Spleen (tissue), 11 donors: ENCODE data around the gene CASP8. TPM values are rescaled to one million over a fixed set of nuclear protein-coding genes. Genes with fewer than 3 reads are reported as not detected.

Experiments used
- DNase-seq: peaks from one replicate; pipeline ENCODE4 v3.0.0-alpha.2; 2020
- H3K27ac ChIP-seq, 8 donors: fragments of 200-600 bp; sonication (generic) in 7 of 8; 1 replicate in 4 of 8; 2 replicates in 4 of 8; pipeline versions ENCODE4 v1.5.0 to v1.8.0; 2016 to 2021; ENCODE audit warnings: inconsistent platforms in 4 of 8, mild to moderate bottlenecking in 4 of 8, moderate library complexity in 1 of 8
- H3K27me3 ChIP-seq, 7 donors: fragments of 200-600 bp; sonication (generic) in 6 of 7; replicated peaks in 1 of 7; 1 replicate in 4 of 7; 2 replicates in 3 of 7; pipeline versions ENCODE4 v1.5.0 to v1.8.0; 2016 to 2021; ENCODE audit warnings: inconsistent platforms in 3 of 7, mild to moderate bottlenecking in 1 of 7
- H3K36me3 ChIP-seq, 6 donors: fragments of 200-600 bp; sonication (generic) in 5 of 6; 1 replicate in 4 of 6; 2 replicates in 2 of 6; pipeline versions ENCODE4 v1.5.0 to v1.8.0; 2016 to 2021; ENCODE audit warnings: inconsistent platforms in 2 of 6
- H3K4me1 ChIP-seq, 6 donors: fragments of 200-600 bp; sonication (generic) in 5 of 6; 1 replicate in 3 of 6; 2 replicates in 3 of 6; pipeline versions ENCODE4 v1.5.0 to v1.8.0; 2016 to 2021; ENCODE audit warnings: inconsistent platforms in 3 of 6
- H3K4me3 ChIP-seq, 8 donors: fragments of 200-600 bp; sonication (generic) in 7 of 8; 1 replicate in 4 of 8; 2 replicates in 4 of 8; pipeline versions ENCODE4 v1.5.0 to v1.8.0; 2016 to 2021; ENCODE audit warnings: inconsistent platforms in 4 of 8, mild to moderate bottlenecking in 4 of 8, moderate library complexity in 2 of 8
- H3K9me3 ChIP-seq, 8 donors: fragments of 200-600 bp; sonication (generic) in 7 of 8; 1 replicate in 4 of 8; 2 replicates in 4 of 8; pipeline versions ENCODE4 v1.5.0 to v1.8.0; 2016 to 2021; ENCODE audit warnings: inconsistent platforms in 4 of 8
- CTCF ChIP-seq, 11 experiments: fragments of 200-600 bp in 7 of 11; fragments of 450-650 bp in 4 of 11; sonication (generic) in 4 of 11; IDR thresholded peaks in 8 of 11; conservative IDR thresholded peaks in 3 of 11; 1 replicate in 7 of 11; 2 replicates in 4 of 11; pipeline versions ENCODE4 v1.4.0 to v1.8.0; 2016 to 2021; ENCODE audit warnings: antibody characterized with exemption in 11 of 11, inconsistent platforms in 4 of 11, mild to moderate bottlenecking in 1 of 11
- POLR2A ChIP-seq, 3 donors: fragments of 450-650 bp; IDR thresholded peaks; one replicate each; pipeline ENCODE4 v1.5.1; 2017; ENCODE audit warnings: antibody characterized with exemption in 3 of 3, mild to moderate bottlenecking in 1 of 3
- POLR2AphosphoS5 ChIP-seq, 3 donors: sonication (generic); formaldehyde crosslinking; IDR thresholded peaks; one replicate each; pipeline ENCODE4 v1.5.1; 2017; ENCODE audit warnings: antibody characterized with exemption in 3 of 3
- WGBS, 5 donors: extraction: QIAGEN DNeasy Blood & Tissue Kit in 3 of 5; methylation state at CpG; one replicate each; pipeline versions ENCODE4 v1.1.5 to v1.1.7; 2013 to 2018; 5-methylcytosine and 5-hydroxymethylcytosine counted together
- intact Hi-C: fragments of 100-400 bp; cut with DNase I; formaldehyde crosslinking; loops from one replicate; pipeline ENCODE4 v1.15.0; 2023; ENCODE audit warnings: low total_unique reads
- polyA plus RNA-seq, 3 donors: library from polyadenylated mRNA; stranded (reverse); fragments of 200-250 nt; gene quantifications; one replicate each; pipeline ENCODE4 v1.2.1, GENCODE V29; 2013
- total RNA-seq, 7 donors: library from RNA; depleted of rRNA in 3 of 7; stranded (reverse); fragments of >200 nt in 3 of 7; fragmentation: NEBNext Ultra II Directional in 4 of 7; extraction: Animal tissue kit (Norgen Biotek cat#: 25700) in 4 of 7; gene quantifications; one replicate each; pipeline versions ENCODE4 v1.1.0 to v1.2.1, GENCODE V29; 2016 to 2021
- donor health status: healthy with polysubstance abuse.
- donor health status: DM: no; HTN: no; CAD: no; lungs with moderate emphysema.
- donor health status: DM: no; HTN: no; CAD: no.
- donor health status: Bipolar disorder and iron deficiency.
- donor health status: healthy.
- donor health status: DM: no; HTN: no; CAD: no.
- donor health status: DM: yes; HTN: yes; CAD: no.

The CASP8 gene
- total and polyA plus RNA-seq, 10 donors: 20.3 to 100 (median 78.7) TPM

GRCh38 chr2:201244829-201245228, 15.5 kb upstream of the CASP8 start:
- 85 to 94% (median 91%) methylated on average over 5 of the region's 5 CpGs for WGBS, 5 donors
- Histone ChIP-seq H3K4me3 (no peak overlapping the region), H3K9me3 (no peaks in the 10 kb centered on the region), H3K4me1 (peaks cover 0 to 97% (median 37%) of the 10 kb centered on the region in 6 donors), H3K27ac (peak overlapping the region in 2 of 8 donors; percentile 69 to 72), H3K27me3 (no peaks in the 10 kb centered on the region), H3K36me3 (peaks cover 0 to 11% (median 0%) of the 10 kb centered on the region in 6 donors)
- TF ChIP-seq POLR2A (IDR thresholded peaks at IDR 0.05): no peak
- no peak for TF ChIP-seq CTCF (IDR thresholded peaks at IDR 0.05 in 8 of 11, conservative IDR thresholded peaks at IDR 0.05 in 3 of 11)
- TF ChIP-seq POLR2AphosphoS5 (IDR thresholded peaks at IDR 0.05): no peak
- no peak for DNase-seq
- intact Hi-C loops: loop anchor here (5.0 kb wide), 1 partner anchor 117 kb away; no protein-coding TSS in a partner anchor

- DNase-seq: no peak
- H3K27me3 ChIP-seq: no peaks in the 10 kb centered on the region
- H3K4me1 ChIP-seq: peaks cover 0 to 95% (median 28%) of the 10 kb centered on the region in 6 donors
- no peak overlapping the region for H3K4me3 ChIP-seq
- peak overlapping the region in 5 of 8 donors; percentile 20 to 72 (median 62) for H3K27ac ChIP-seq
- no peaks in the 10 kb centered on the region for H3K36me3 ChIP-seq
- WGBS, 5 donors: 36 to 75% (median 63%) methylated on average over 4 of the region's 4 CpGs
- H3K9me3 ChIP-seq: no peaks in the 10 kb centered on the region
- intact Hi-C loops: no loop called here
- TF ChIP-seq POLR2A (IDR thresholded peaks at IDR 0.05): no peak
- no peak for TF ChIP-seq POLR2AphosphoS5 (IDR thresholded peaks at IDR 0.05)
- TF ChIP-seq CTCF (IDR thresholded peaks at IDR 0.05 in 8 of 11, conservative IDR thresholded peaks at IDR 0.05 in 3 of 11): no peak
These were observed 14.1 kb upstream of the CASP8 start for GRCh38 chr2:201246280-201246679.

GRCh38 chr2:201248288-201248844, 12.0 kb upstream of the CASP8 start:
- no peaks in the 10 kb centered on the region for H3K27me3 ChIP-seq
- H3K9me3 ChIP-seq: no peaks in the 10 kb centered on the region
- WGBS, 5 donors: 78 to 90% (median 85%) methylated on average over 6 of the region's 6 CpGs
- no peaks in the 10 kb centered on the region for H3K36me3 ChIP-seq
- no peak for TF ChIP-seq POLR2A (IDR thresholded peaks at IDR 0.05)
- no peak for TF ChIP-seq CTCF (IDR thresholded peaks at IDR 0.05 in 8 of 11, conservative IDR thresholded peaks at IDR 0.05 in 3 of 11)
- TF ChIP-seq POLR2AphosphoS5 (IDR thresholded peaks at IDR 0.05): no peak
- peaks cover 1 to 94% (median 29%) of the 10 kb centered on the region in 6 donors for H3K4me1 ChIP-seq
- intact Hi-C loops: no loop called here
- H3K27ac ChIP-seq: no peak overlapping the region
- no peak for DNase-seq
- no peak overlapping the region for H3K4me3 ChIP-seq

- 56 to 98% (median 93%) methylated on average over 2 of the region's 2 CpGs for WGBS, 5 donors
- intact Hi-C loops: loop anchor here (10.0 kb wide), 1 partner anchor 205 kb away; the partner anchor contains the start of genes STRADB and TRAK2
- TF ChIP-seq POLR2A (IDR thresholded peaks at IDR 0.05) (no peak), CTCF (IDR thresholded peaks at IDR 0.05 in 8 of 11, conservative IDR thresholded peaks at IDR 0.05 in 3 of 11) (no peak), POLR2AphosphoS5 (IDR thresholded peaks at IDR 0.05) (no peak)
- no peak overlapping the region for H3K4me3 ChIP-seq
- no peaks in the 10 kb centered on the region for H3K36me3 ChIP-seq
- DNase-seq: no peak
- H3K27ac ChIP-seq: no peak overlapping the region
- no peaks in the 10 kb centered on the region for H3K9me3 ChIP-seq
- no peaks in the 10 kb centered on the region for H3K27me3 ChIP-seq
- peaks cover 4 to 94% (median 43%) of the 10 kb centered on the region in 6 donors for H3K4me1 ChIP-seq
These were observed 10.4 kb upstream of the CASP8 start for GRCh38 chr2:201249889-201250288.
